ENCODE data around the gene LRP1-AS. TPM values are rescaled to one million over a fixed set of nuclear protein-coding genes. Genes with fewer than 3 reads are reported as not detected.

LRP1-AS gene
- total RNA-seq, 1 experiment from 2014 or later: not detected

- no peak for DNase-seq (ENCODE audit: low read depth)
Measured at GRCh38 chr12:57160040-57160439, 12.6 kb upstream of the LRP1-AS start.

- no peak for DNase-seq (ENCODE audit: low read depth)
Measured at GRCh38 chr12:57159311-57159710, 11.9 kb upstream of the LRP1-AS start.

GRCh38 chr12:57158665-57159064 is 11.2 kb upstream of the LRP1-AS start:
- DNase-seq (ENCODE audit: low read depth): no peak

- no peak for DNase-seq (ENCODE audit: low read depth)
Measured at GRCh38 chr12:57158186-57158585, 10.8 kb upstream of the LRP1-AS start.

GRCh38 chr12:57157588-57158173 is 10.3 kb upstream of the LRP1-AS start:
- no peak for DNase-seq (ENCODE audit: low read depth)

- no peak for DNase-seq (ENCODE audit: low read depth)
Measured at GRCh38 chr12:57156701-57157403, 9.4 kb upstream of the LRP1-AS start.

GRCh38 chr12:57154804-57155434 is 7.5 kb upstream of the LRP1-AS start:
- DNase-seq (ENCODE audit: low read depth): no peak

- DNase-seq (ENCODE audit: low read depth): no peak
Measured at GRCh38 chr12:57154076-57154475, 6.7 kb upstream of the LRP1-AS start.

GRCh38 chr12:57153415-57153997 is 6.1 kb upstream of the LRP1-AS start:
- no peak for DNase-seq (ENCODE audit: low read depth)

GRCh38 chr12:57152639-57153038 is 5.2 kb upstream of the LRP1-AS start:
- peak; percentile 58 for DNase-seq (ENCODE audit: low read depth)

GRCh38 chr12:57151741-57152630 is 4.6 kb upstream of the LRP1-AS start:
- DNase-seq (ENCODE audit: low read depth): peak; percentile 93

- DNase-seq (ENCODE audit: low read depth): no peak
Measured at GRCh38 chr12:57150400-57151000, 3.1 kb upstream of the LRP1-AS start.

- DNase-seq (ENCODE audit: low read depth): peak; percentile 57
Measured at GRCh38 chr12:57149245-57149900, 2.0 kb upstream of the LRP1-AS start.

- DNase-seq (ENCODE audit: low read depth): peak; percentile 75
Measured at GRCh38 chr12:57148469-57149244, 1.2 kb upstream of the LRP1-AS start.

- peak; percentile 66 for DNase-seq (ENCODE audit: low read depth)
Measured at GRCh38 chr12:57146092-57146491, 1.3 kb downstream of the LRP1-AS start.

GRCh38 chr12:57145460-57146059 is 1.9 kb downstream of the LRP1-AS start:
- DNase-seq (ENCODE audit: low read depth): peak; percentile 69

GRCh38 chr12:57143454-57143853 is 4.0 kb downstream of the LRP1-AS start:
- no peak for DNase-seq (ENCODE audit: low read depth)

GRCh38 chr12:57142727-57143126 is 4.7 kb downstream of the LRP1-AS start:
- DNase-seq (ENCODE audit: low read depth): no peak

GRCh38 chr12:57142121-57142520 is 5.3 kb downstream of the LRP1-AS start:
- no peak for DNase-seq (ENCODE audit: low read depth)

- no peak for DNase-seq (ENCODE audit: low read depth)
Measured at GRCh38 chr12:57141249-57141648, 6.2 kb downstream of the LRP1-AS start.
